ENCODE measurements around the gene B3GAT1. TPM values are rescaled to one million over a fixed set of nuclear protein-coding genes. Genes with fewer than 3 reads are reported as not detected.

B3GAT1 gene
- total RNA-seq, 1 experiment from 2014 or later: not detected

- Histone ChIP-seq H3K4me2 (ENCODE audit: low read length) (no peak overlapping the region), H4K20me1 (ENCODE audit: insufficient read depth) (no peaks in the 10 kb centered on the region), H3K27me3 (ENCODE audit: insufficient read depth, low read length) (no peaks in the 10 kb centered on the region), H3K36me3 (ENCODE audit: control insufficient read depth in 1 of 2, insufficient read depth in 2 of 2, low read length in 2 of 2) (no peaks in the 10 kb centered on the region), H3K4me3 (replicated peaks in 1 of 2; ENCODE audit: low read depth in 1 of 2, low read length in 2 of 2) (no peak overlapping the region), H3K9ac (ENCODE audit: low read length) (no peak overlapping the region), H3K4me1 (ENCODE audit: control insufficient read depth in 1 of 2, insufficient read depth in 2 of 2, low read length in 2 of 2) (no peaks in the 10 kb centered on the region), H2AFZ (ENCODE audit: low read depth, low read length, poor library complexity, severe bottlenecking) (no peak overlapping the region), H3K9me3 (ENCODE audit: control insufficient read depth in 1 of 2, insufficient read depth in 1 of 2, low read depth in 1 of 2, low read length in 2 of 2) (no peaks in the 10 kb centered on the region), H3K27ac (ENCODE audit: low read depth, low read length) (no peak overlapping the region), H3K9me2 (ENCODE audit: insufficient read depth) (no peaks in the 10 kb centered on the region), H3K79me2 (ENCODE audit: insufficient read depth, low read length) (no peaks in the 10 kb centered on the region)
- CTCF ChIA-PET: no interaction called here
- DNase-seq (ENCODE audit: low read depth, low spot score): no peak
- no peak for TF ChIP-seq FOSL1 (IDR thresholded peaks at IDR 0.05; ENCODE audit: low read depth)
- no peak for TF ChIP-seq JUND (IDR thresholded peaks at IDR 0.05)
- no peak for TF ChIP-seq POLR2A (IDR thresholded peaks at IDR 0.05; ENCODE audit: borderline replicate concordance, extremely low read depth, insufficient read depth, insufficient read length)
- TF ChIP-seq ZNF274 (IDR thresholded peaks at IDR 0.05; ENCODE audit: low read depth, low read length): no peak
- no peak for TF ChIP-seq REST (IDR thresholded peaks at IDR 0.05; ENCODE audit: low read depth)
- intact Hi-C loops (cut with micrococcal nuclease): no loop called here
- RAD21 ChIA-PET (ENCODE audit: low non-redundant PET in 1 of 2, low total read pairs in 2 of 2, uncharacterized antibody in 2 of 2, unreplicated experiment in 2 of 2): no interaction called here
- no TSS peak for BruUV-seq (replicated peaks)
- POLR2A ChIA-PET: no interaction called here
- ATAC-seq: no peak
These were observed 35.7 kb downstream of the B3GAT1 start for GRCh38 chr11:134376150-134376921.

Data from HCT116 (cell line).